Smooth muscle cell (in vitro differentiated cells): ENCODE data around the gene AOAH. TPM values are rescaled to one million over a fixed set of nuclear protein-coding genes. Genes with fewer than 3 reads are reported as not detected.

Experiments used
- DNase-seq: peaks from one replicate; lab custom pipeline; 2025; ENCODE audit not compliant: unreplicated experiment; lab: John Stamatoyannopoulos, UW
- H2AFZ ChIP-seq: fragments of 200-600 bp; sonication (generic); 2 replicates; pipeline ENCODE4 v1.6.0; 2016; ENCODE audit warnings: antibody characterized with exemption, low read depth, mild to moderate bottlenecking
- H3F3A ChIP-seq: fragments of 200-600 bp; sonication (generic); 2 replicates; pipeline ENCODE4 v1.6.0; 2017; ENCODE audit warnings: antibody characterized with exemption, low read depth
- H3K27ac ChIP-seq: fragments of 200-600 bp; sonication (generic); 2 replicates; pipeline ENCODE4 v1.5.1; 2016; ENCODE audit warnings: low read depth, mild to moderate bottlenecking
- H3K27me3 ChIP-seq: fragments of 200-600 bp; sonication (generic); 2 replicates; pipeline ENCODE4 v1.6.1; 2016; ENCODE audit warnings: low read depth, mild to moderate bottlenecking
- H3K36me3 ChIP-seq: fragments of 200-600 bp; sonication (generic); 2 replicates; pipeline ENCODE4 v1.5.1; 2016; ENCODE audit warnings: low read depth
- H3K4me1 ChIP-seq: fragments of 200-600 bp; sonication (generic); 2 replicates; pipeline ENCODE4 v1.5.1; 2016; ENCODE audit warnings: low read depth
- H3K4me2 ChIP-seq: fragments of 200-600 bp; sonication (generic); 2 replicates; pipeline ENCODE4 v1.6.0; 2016; ENCODE audit warnings: mild to moderate bottlenecking
- H3K4me3 ChIP-seq: fragments of 200-600 bp; sonication (generic); 2 replicates; pipeline ENCODE4 v1.5.1; 2016; ENCODE audit warnings: mild to moderate bottlenecking
- H3K79me2 ChIP-seq: fragments of 200-600 bp; sonication (generic); 2 replicates; pipeline ENCODE4 v1.6.0; 2016; ENCODE audit warnings: low read depth, mild to moderate bottlenecking
- H3K9ac ChIP-seq: fragments of 200-600 bp; sonication (generic); 2 replicates; pipeline ENCODE4 v1.6.0; 2016; ENCODE audit warnings: low read depth
- H3K9me3 ChIP-seq: fragments of 200-600 bp; sonication (generic); replicated peaks from 2 replicates; pipeline ENCODE4 v1.5.1; 2016; ENCODE audit warnings: low read depth
- H4K20me1 ChIP-seq: fragments of 200-600 bp; sonication (generic); 2 replicates; pipeline ENCODE4 v1.6.0; 2016; ENCODE audit warnings: low read depth
- WGBS: methylation state at CpG from one replicate; pipeline ENCODE4 v1.1.7; 2016; ENCODE audit warnings: low lambda C conversion rate; 5-methylcytosine and 5-hydroxymethylcytosine counted together
- polyA plus RNA-seq: library from polyadenylated mRNA; unstranded; fragments of >200 nt; fragmentation: Nextera tagmentation; extraction: Ambion mirVana; gene quantifications from 2 replicates; pipeline ENCODE4 v1.2.1, GENCODE V29; 2016
- total RNA-seq: library from RNA; depleted of rRNA; stranded (reverse); fragments of >200 nt; gene quantifications from 2 replicates; pipeline ENCODE4 v1.2.3, GENCODE V29; 2014
- TF ChIP-seq, protein P1 (sequence below): fragments of 200-600 bp; sonication (generic); IDR thresholded peaks from 2 replicates; pipeline ENCODE4 v1.5.1; 2017; ENCODE audit warnings: borderline replicate concordance, mild to moderate bottlenecking, antibody characterized with exemption; ENCODE audit not compliant: insufficient read depth, poor library complexity, severe bottlenecking

AOAH gene
- total and polyA plus RNA-seq, 2 experiments from 2014 or later, result not detected

DNA sequence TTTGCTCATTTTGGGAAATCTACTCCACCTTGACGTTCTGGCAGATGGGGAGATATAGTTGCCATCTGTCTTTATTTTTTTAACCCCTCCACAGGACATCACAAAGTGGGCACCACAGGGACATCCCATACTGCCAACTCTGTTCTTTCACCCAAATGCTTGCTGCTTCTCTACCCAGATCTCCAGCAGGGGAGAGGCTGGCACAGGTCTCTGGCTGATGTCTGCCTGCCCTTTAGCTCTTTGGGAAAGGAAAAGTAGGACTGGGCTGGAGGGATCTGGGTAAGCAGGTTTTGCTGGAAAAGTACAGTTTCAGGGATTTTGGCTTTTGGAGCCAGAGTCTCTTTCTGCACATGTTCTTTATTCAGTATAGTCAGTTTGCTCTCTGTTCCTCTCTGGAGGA lies 178.0 kb downstream of the AOAH start:
- WGBS, result 93% methylated on average over 1 of the region's 1 CpG
- no peaks in the 10 kb centered on the region for H3K79me2 ChIP-seq
- H4K20me1 ChIP-seq, result no peaks in the 10 kb centered on the region
- H3K9me3 ChIP-seq, result no peaks in the 10 kb centered on the region
- H3K36me3 ChIP-seq, result no peaks in the 10 kb centered on the region
- H3K4me1 ChIP-seq, result no peaks in the 10 kb centered on the region
- H3K27me3 ChIP-seq, result no peaks in the 10 kb centered on the region
- no peak for DNase-seq
- no peak overlapping the region for H3K27ac ChIP-seq
- H3K9ac ChIP-seq, result no peak overlapping the region
- no peak overlapping the region for H3K4me3 ChIP-seq
- no peak overlapping the region for H3K4me2 ChIP-seq
- TF ChIP-seq, protein P1, sequence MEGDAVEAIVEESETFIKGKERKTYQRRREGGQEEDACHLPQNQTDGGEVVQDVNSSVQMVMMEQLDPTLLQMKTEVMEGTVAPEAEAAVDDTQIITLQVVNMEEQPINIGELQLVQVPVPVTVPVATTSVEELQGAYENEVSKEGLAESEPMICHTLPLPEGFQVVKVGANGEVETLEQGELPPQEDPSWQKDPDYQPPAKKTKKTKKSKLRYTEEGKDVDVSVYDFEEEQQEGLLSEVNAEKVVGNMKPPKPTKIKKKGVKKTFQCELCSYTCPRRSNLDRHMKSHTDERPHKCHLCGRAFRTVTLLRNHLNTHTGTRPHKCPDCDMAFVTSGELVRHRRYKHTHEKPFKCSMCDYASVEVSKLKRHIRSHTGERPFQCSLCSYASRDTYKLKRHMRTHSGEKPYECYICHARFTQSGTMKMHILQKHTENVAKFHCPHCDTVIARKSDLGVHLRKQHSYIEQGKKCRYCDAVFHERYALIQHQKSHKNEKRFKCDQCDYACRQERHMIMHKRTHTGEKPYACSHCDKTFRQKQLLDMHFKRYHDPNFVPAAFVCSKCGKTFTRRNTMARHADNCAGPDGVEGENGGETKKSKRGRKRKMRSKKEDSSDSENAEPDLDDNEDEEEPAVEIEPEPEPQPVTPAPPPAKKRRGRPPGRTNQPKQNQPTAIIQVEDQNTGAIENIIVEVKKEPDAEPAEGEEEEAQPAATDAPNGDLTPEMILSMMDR, result no peak
- H3F3A ChIP-seq, result no peaks in the 10 kb centered on the region
- no peak overlapping the region for H2AFZ ChIP-seq

- no peak overlapping the region for H3K9ac ChIP-seq
- no peaks in the 10 kb centered on the region for H3K36me3 ChIP-seq
- TF ChIP-seq, protein P1, result no peak
- H3F3A ChIP-seq, result no peaks in the 10 kb centered on the region
- no peak for DNase-seq
- H2AFZ ChIP-seq, result no peak overlapping the region
- no peak overlapping the region for H3K27ac ChIP-seq
- H4K20me1 ChIP-seq, result no peaks in the 10 kb centered on the region
- no peak overlapping the region for H3K4me3 ChIP-seq
- H3K4me1 ChIP-seq, result no peaks in the 10 kb centered on the region
- no peak overlapping the region for H3K4me2 ChIP-seq
- H3K9me3 ChIP-seq, result no peaks in the 10 kb centered on the region
- H3K79me2 ChIP-seq, result no peaks in the 10 kb centered on the region
- no peaks in the 10 kb centered on the region for H3K27me3 ChIP-seq
- WGBS, result 89% methylated on average over 2 of the region's 2 CpGs
These were observed 179.0 kb downstream of the AOAH start for GRCh38 chr7:36545291-36545690.

DNA sequence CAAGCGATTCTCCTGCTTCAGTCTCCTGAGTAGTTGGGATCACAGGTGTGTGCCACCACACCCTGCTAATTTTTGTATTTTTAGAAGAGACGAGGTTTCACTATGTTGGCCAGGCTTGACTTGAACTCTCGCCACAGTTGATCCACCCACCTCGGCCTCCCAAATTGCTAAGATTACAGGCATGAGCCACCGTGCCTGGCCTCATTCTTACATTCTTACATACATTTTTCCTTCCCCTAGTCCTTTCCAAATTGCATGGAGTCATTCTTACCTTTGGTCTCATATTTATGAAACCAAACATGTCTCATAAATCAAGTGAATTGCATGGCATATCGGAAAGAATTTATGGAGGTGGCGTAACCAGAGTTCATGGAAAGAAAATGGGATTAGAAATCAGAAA lies 186.2 kb downstream of the AOAH start:
- H3K27ac ChIP-seq, result no peak overlapping the region
- H4K20me1 ChIP-seq, result no peaks in the 10 kb centered on the region
- H3K79me2 ChIP-seq, result no peaks in the 10 kb centered on the region
- no peaks in the 10 kb centered on the region for H3K36me3 ChIP-seq
- no peaks in the 10 kb centered on the region for H3F3A ChIP-seq
- no peak overlapping the region for H2AFZ ChIP-seq
- 78% methylated on average over 7 of the region's 7 CpGs for WGBS
- no peaks in the 10 kb centered on the region for H3K4me1 ChIP-seq
- H3K27me3 ChIP-seq, result no peaks in the 10 kb centered on the region
- H3K4me3 ChIP-seq, result no peak overlapping the region
- H3K9me3 ChIP-seq, result no peaks in the 10 kb centered on the region
- H3K4me2 ChIP-seq, result no peak overlapping the region
- H3K9ac ChIP-seq, result no peak overlapping the region
- TF ChIP-seq, protein P1, result no peak
- no peak for DNase-seq

DNA sequence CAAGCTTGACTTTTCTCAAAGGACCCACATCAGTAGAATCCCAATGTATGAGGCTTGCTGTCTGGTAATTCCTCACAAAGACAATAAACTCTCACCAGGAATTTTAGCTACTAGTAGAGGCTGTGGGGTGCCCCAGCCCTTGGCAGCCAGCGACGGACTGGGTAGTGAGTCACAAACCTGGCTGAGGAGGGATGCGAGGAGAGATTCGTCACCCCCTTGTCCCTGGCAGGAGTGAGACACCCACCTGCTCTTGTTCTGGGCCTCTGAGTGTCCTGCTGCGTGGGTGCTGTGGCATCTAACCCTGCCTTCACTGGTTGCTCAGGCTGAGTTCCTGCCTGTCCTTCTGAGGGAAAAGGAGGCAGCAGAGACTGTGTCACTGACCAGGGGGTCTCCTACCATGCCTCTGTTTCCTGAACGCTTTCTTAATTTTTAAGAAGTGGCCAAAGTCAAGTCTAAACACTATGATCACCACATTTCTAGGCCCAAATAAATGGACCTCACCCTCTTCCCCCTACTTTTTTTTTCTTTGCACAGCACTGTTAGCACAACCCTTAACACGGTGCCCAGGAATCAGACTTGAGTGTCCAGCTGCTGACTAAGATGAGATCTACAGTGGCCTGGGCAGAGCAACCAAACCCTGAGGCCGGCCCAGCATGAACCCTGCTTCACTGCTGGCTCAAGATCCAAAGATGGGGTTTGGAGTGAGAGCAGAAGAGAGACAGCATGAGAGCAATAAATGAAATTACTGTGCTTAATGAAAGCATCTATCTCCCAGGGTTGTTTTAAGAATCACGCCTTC lies 188.2 kb downstream of the AOAH start:
- no peak for DNase-seq
- Histone ChIP-seq H3F3A (no peaks in the 10 kb centered on the region), H3K9ac (no peak overlapping the region), H3K27ac (no peak overlapping the region), H3K9me3 (no peaks in the 10 kb centered on the region), H3K36me3 (no peaks in the 10 kb centered on the region), H2AFZ (no peak overlapping the region), H3K4me3 (no peak overlapping the region), H3K4me1 (no peaks in the 10 kb centered on the region), H3K4me2 (no peak overlapping the region), H3K79me2 (no peaks in the 10 kb centered on the region), H3K27me3 (no peaks in the 10 kb centered on the region), H4K20me1 (no peaks in the 10 kb centered on the region)
- TF ChIP-seq, protein P1, result no peak
- WGBS, result 84% methylated on average over 9 of the region's 9 CpGs
